ENCODE data around the gene PIR. TPM values are rescaled to one million over a fixed set of nuclear protein-coding genes. Genes with fewer than 3 reads are reported as not detected.

The PIR gene
- total RNA-seq, 4 donors from 2014 or later: 14.7 to 30.4 (median 19.1) TPM

DNA sequence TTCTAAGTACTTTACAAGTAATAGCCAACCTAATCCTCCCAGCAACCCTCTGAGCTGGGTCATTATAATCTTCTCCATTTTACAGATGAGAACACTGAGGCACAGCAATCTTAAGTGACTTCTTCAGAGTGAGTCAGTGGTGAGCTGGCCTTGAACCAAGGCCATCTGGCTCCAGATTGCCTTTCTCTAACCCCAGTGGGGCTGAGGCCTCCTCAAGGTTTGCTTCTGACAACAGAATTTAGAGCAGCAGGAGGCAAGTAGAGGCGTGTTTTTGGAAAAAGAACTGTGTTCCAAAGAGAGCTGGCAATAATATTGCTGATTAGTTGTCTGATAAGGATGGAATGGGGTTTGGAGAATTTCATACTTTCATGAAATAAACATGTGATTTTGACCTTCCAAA lies 41.2 kb downstream of the PIR start:
- Histone ChIP-seq H3K9me3 (no peaks in the 10 kb centered on the region), H3K36me3 (peaks cover 0 to 22% of the 10 kb centered on the region in 2 donors), H3K27ac (no peak overlapping the region), H3K4me3 (no peak overlapping the region), H3K27me3 (no peaks in the 10 kb centered on the region), H3K4me1 (no peaks in the 10 kb centered on the region)
- TF ChIP-seq EP300 (IDR thresholded peaks at IDR 0.05): no peak
- no peak for TF ChIP-seq POLR2AphosphoS5 (IDR thresholded peaks at IDR 0.05)
- WGBS, 2 donors (ENCODE audit: low coverage in 1 of 2): no CpG with 5 or more reads among the region's 1 CpG
- peak; percentile 34 for ATAC-seq

DNA sequence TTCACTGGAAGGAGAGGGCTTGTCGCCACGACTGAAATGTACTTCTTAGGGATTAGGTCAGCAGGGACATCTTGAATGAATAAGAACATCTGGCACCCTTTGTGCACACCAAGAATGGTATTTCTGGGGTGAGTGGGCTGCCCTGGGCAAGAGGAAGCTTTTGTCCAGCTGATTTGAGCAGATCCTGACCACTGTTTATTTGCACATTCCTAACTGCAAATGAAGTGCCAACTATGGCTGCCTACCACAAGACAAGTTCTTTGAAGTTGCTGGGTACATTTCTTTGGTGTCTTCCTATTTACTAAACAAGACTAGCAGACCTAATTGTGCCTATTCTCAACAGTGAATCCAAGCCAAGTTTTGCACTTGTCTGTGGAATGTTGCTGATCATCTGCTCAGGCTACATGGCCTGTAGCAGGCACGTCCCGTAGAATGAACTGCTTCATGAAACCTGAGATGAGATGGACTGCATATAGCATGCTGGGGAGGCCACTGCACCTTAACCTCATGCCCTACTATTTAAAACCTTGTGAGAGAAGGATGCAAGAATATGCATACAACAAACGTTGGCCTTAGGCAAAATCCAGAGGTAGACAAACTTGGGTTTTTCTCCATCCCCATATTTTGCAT lies 45.0 kb downstream of the PIR start:
- 40 to 80% methylated on average over 1 of the region's 5 CpGs for WGBS, 2 donors (ENCODE audit: low coverage in 1 of 2)
- H3K36me3 ChIP-seq: no peaks in the 10 kb centered on the region
- TF ChIP-seq POLR2A (IDR thresholded peaks at IDR 0.05): no peak
- no peak for ATAC-seq
- H3K27me3 ChIP-seq: no peaks in the 10 kb centered on the region
- no peak overlapping the region for H3K27ac ChIP-seq
- no peak overlapping the region for H3K4me3 ChIP-seq
- H3K9me3 ChIP-seq: no peaks in the 10 kb centered on the region
- H3K4me1 ChIP-seq: no peaks in the 10 kb centered on the region

DNA sequence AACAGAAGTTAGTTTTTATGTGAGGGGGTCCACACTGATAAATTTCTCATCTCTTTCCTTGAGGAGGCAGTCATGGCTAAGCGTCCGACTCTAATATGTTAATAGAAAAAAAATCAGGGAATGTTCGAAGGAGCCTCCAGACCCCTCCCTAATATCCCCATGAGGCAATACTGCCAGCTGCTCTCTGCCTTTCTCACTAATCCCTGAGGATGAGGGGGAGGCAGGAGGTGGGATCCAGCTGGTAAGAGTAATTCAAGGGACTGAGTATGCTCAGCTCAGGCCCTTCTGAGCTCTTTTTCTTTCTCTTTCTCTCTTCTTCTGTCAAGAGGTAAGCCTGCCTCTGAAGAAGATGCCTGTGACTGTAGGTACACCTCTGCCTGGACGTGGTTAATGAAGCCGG lies 51.7 kb downstream of the PIR start:
- no peaks in the 10 kb centered on the region for H3K36me3 ChIP-seq
- 33 to 68% methylated on average over 3 of the region's 5 CpGs for WGBS, 2 donors (ENCODE audit: low coverage in 1 of 2)

DNA sequence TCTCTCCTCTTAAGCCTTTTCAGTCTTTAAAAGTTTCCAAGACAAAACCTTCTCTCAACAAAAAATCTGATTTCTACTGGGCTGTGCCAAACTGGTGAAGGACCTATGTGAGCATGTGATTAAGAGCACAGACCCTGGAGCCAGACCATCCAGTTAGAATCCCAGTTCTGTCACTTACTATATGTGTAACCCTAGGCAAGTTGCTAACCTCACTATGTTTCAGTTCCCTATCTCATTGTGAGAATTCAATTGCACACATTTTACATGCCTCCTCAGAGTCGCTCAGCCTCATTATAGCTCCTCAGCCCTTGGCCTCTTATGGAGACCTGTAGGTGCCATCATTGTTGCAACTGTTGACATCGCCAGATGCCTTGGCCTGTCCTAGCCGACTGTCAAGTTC lies 54.8 kb downstream of the PIR start:
- WGBS, 2 donors (ENCODE audit: low coverage in 1 of 2): 90 to 100% methylated on average over 1 to 2 of the region's 3 CpGs
- Histone ChIP-seq H3K27me3 (no peaks in the 10 kb centered on the region), H3K4me3 (no peak overlapping the region), H3K9me3 (no peaks in the 10 kb centered on the region), H3K27ac (no peak overlapping the region), H3K36me3 (no peaks in the 10 kb centered on the region), H3K4me1 (no peaks in the 10 kb centered on the region)
- ATAC-seq: no peak
- TF ChIP-seq EP300 (IDR thresholded peaks at IDR 0.05) (no peak), POLR2A (IDR thresholded peaks at IDR 0.05) (no peak), POLR2AphosphoS5 (IDR thresholded peaks at IDR 0.05) (no peak)
- TF ChIP-seq, protein P1, sequence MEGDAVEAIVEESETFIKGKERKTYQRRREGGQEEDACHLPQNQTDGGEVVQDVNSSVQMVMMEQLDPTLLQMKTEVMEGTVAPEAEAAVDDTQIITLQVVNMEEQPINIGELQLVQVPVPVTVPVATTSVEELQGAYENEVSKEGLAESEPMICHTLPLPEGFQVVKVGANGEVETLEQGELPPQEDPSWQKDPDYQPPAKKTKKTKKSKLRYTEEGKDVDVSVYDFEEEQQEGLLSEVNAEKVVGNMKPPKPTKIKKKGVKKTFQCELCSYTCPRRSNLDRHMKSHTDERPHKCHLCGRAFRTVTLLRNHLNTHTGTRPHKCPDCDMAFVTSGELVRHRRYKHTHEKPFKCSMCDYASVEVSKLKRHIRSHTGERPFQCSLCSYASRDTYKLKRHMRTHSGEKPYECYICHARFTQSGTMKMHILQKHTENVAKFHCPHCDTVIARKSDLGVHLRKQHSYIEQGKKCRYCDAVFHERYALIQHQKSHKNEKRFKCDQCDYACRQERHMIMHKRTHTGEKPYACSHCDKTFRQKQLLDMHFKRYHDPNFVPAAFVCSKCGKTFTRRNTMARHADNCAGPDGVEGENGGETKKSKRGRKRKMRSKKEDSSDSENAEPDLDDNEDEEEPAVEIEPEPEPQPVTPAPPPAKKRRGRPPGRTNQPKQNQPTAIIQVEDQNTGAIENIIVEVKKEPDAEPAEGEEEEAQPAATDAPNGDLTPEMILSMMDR (IDR thresholded peaks at IDR 0.05): no peak

More for the DNA sequence above, 51.7 kb downstream of the PIR start:
- peak; percentile 22 for ATAC-seq
- TF ChIP-seq POLR2AphosphoS5 (IDR thresholded peaks at IDR 0.05) (no peak), EP300 (IDR thresholded peaks at IDR 0.05) (no peak), POLR2A (IDR thresholded peaks at IDR 0.05) (no peak)
- TF ChIP-seq, protein P1 (IDR thresholded peaks at IDR 0.05): no peak
- H3K9me3 ChIP-seq: no peaks in the 10 kb centered on the region
- H3K4me1 ChIP-seq: no peaks in the 10 kb centered on the region
- no peak overlapping the region for H3K27ac ChIP-seq
- no peaks in the 10 kb centered on the region for H3K27me3 ChIP-seq
- H3K4me3 ChIP-seq: no peak overlapping the region

DNA sequence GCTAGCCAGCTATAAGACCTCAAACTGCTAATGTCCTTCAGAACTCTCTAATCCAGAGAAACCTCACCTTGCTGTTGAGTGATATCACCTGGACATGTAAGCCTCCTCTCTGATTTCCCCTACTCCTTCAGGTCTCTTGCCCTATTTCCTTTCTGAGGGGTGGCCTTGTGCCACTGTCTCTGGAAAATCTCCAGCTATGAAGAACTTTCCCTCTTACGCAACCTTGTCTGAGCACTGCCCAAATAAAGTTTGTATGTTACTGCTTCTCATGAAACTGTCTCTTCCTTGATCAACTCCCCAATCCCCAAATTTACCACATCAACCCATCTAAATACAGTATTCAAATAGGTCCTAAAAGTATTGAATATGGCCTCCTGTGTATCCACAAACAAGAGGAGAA lies 55.4 kb downstream of the PIR start:
- Histone ChIP-seq H3K4me1 (no peaks in the 10 kb centered on the region), H3K9me3 (no peaks in the 10 kb centered on the region), H3K4me3 (no peak overlapping the region), H3K27ac (no peak overlapping the region), H3K36me3 (no peaks in the 10 kb centered on the region), H3K27me3 (no peaks in the 10 kb centered on the region)
- TF ChIP-seq POLR2AphosphoS5 (IDR thresholded peaks at IDR 0.05) (no peak), EP300 (IDR thresholded peaks at IDR 0.05) (no peak), POLR2A (IDR thresholded peaks at IDR 0.05) (no peak)
- TF ChIP-seq, protein P1 (IDR thresholded peaks at IDR 0.05): no peak
- 100% methylated on average over 1 of the region's 1 CpG; no CpG with 5 or more reads in 1 of the 2 donors for WGBS, 2 donors (ENCODE audit: low coverage in 1 of 2)
- ATAC-seq: peak; percentile 21

DNA sequence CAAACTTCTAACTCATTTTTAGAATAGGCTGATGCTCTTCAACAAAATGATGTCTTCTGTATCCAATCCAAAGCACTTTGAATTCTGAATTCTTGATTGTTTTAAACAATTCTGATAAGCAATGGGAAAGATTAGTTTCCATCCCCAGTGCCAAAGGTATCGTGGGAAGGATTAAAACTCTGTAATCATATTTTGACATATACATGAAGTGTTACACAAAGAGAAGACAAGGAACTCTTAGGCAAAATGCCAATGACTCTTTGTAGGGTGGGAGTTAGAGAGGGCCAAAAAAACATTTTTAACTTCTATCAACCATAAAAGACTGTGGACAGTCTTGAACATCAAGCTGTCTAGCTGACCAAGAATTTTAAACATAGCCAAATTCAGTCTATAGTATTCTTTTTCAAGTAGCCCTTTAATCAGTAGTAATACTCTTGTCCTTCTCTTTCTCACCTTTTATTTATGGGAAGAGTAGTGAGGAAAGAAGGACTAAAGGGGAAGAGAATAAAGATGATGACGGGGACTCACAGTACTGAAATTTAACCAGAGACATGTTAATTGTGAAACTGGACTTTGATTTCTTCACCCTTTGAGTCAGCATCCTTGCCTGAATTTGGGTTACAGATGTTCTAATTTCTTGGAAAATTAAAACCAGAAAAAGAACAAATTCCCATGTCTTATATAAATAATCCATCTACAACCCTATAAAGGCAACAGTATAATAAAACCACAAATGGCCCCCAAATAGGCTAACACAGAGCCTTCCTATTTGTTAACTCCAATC lies 57.1 kb downstream of the PIR start:
- no peaks in the 10 kb centered on the region for H3K36me3 ChIP-seq
- H3K9me3 ChIP-seq: no peaks in the 10 kb centered on the region
- ATAC-seq: peak; percentile 48
- no peaks in the 10 kb centered on the region for H3K27me3 ChIP-seq
- no peak overlapping the region for H3K27ac ChIP-seq
- TF ChIP-seq, protein P1 (IDR thresholded peaks at IDR 0.05): no peak
- no peak for TF ChIP-seq POLR2AphosphoS5 (IDR thresholded peaks at IDR 0.05)
- no peak for TF ChIP-seq POLR2A (IDR thresholded peaks at IDR 0.05)
- no peak for TF ChIP-seq EP300 (IDR thresholded peaks at IDR 0.05)
- no peaks in the 10 kb centered on the region for H3K4me1 ChIP-seq
- H3K4me3 ChIP-seq: no peak overlapping the region
- 22 to 62% methylated on average over 1 to 2 of the region's 2 CpGs for WGBS, 2 donors (ENCODE audit: low coverage in 1 of 2)

Data from gastroesophageal sphincter (tissue), 4 donors.